Inferior parietal cortex (tissue), 1 donor: Measurements from ENCODE around the gene SLC35B2.

ENCODE experiments used
- DNase-seq: peaks from one replicate; pipeline ENCODE4 v3.0.0-alpha.2; 2016; ENCODE audit errors: extremely low spot score

Gene SLC35B2

GRCh38 chr6:44253307-44254101, 3.8 kb downstream of the SLC35B2 start:
- DNase-seq: no peak

- DNase-seq: no peak
Observed at GRCh38 chr6:44251576-44252524, 5.5 kb downstream of the SLC35B2 start.

- DNase-seq: no peak
Observed at GRCh38 chr6:44250718-44251123, 6.6 kb downstream of the SLC35B2 start.

DNA sequence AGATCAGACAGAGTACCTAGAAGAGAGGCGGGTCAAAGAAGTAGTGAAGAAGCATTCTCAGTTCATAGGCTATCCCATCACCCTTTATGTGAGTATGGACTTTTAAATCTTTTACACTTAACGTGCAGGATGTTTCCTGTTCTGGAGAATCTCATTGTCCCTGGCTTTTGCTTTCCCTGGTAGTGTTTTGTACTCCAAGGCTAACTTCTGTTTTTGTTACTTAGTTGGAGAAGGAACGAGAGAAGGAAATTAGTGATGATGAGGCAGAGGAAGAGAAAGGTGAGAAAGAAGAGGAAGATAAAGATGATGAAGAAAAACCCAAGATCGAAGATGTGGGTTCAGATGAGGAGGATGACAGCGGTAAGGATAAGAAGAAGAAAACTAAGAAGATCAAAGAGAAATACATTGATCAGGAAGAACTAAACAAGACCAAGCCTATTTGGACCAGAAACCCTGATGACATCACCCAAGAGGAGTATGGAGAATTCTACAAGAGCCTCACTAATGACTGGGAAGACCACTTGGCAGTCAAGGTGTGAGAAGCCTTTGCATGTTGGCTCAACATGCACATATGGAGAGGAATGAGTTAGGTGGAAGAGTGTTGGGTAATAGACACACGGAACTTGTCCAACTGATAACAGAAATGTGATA, 7.1 kb downstream of the SLC35B2 start:
- no peak for DNase-seq

DNA sequence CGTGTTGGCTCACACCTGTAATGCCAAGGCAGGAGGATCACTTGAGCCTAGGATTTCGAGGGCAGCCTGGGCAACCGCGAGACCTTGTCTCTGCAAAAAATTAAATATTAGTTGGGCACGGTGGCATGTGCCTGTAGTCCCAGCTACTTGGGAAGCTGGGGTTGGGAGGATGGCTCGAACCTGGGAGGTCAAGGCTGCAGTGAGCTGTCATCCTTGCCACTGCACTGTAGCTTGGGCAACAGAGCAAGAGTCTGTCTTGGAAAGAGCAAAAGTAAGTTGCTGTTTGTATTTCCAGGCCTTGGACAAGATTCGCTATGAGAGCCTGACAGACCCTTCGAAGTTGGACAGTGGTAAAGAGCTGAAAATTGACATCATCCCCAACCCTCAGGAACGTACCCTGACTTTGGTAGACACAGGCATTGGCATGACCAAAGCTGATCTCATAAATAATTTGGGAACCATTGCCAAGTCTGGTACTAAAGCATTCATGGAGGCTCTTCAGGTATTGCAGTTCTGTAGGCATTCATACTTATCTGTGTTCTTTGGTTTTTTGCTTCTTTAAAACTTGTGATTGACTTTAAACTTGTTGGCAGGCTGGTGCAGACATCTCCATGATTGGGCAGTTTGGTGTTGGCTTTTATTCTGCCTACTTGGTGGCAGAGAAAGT, 8.1 kb downstream of the SLC35B2 start:
- DNase-seq: no peak

- DNase-seq: no peak
Observed at GRCh38 chr6:44248579-44248978, 8.7 kb downstream of the SLC35B2 start.

- DNase-seq: peak; percentile 71
Observed at GRCh38 chr6:44247338-44248302, 9.7 kb downstream of the SLC35B2 start.

- peak; percentile 98 for DNase-seq
Observed at GRCh38 chr6:44246663-44247337, 10.5 kb downstream of the SLC35B2 start, which contains the start of gene HSP90AB1. Gene HSP90AB1 (plus strand): TSS chr6:44247101. CDS start chr6:44248630, 1,529 bp downstream.

GRCh38 chr6:44245912-44246662, 11.2 kb downstream of the SLC35B2 start:
- DNase-seq: peak; percentile 77

- DNase-seq: no peak
Observed at GRCh38 chr6:44245391-44245911, 11.9 kb downstream of the SLC35B2 start.

GRCh38 chr6:44243345-44243744, 14.0 kb downstream of the SLC35B2 start:
- DNase-seq: no peak

GRCh38 chr6:44238687-44239350, 18.5 kb downstream of the SLC35B2 start:
- no peak for DNase-seq

- peak; percentile 83 for DNase-seq
Observed at GRCh38 chr6:44237813-44238433, 19.4 kb downstream of the SLC35B2 start.

DNA sequence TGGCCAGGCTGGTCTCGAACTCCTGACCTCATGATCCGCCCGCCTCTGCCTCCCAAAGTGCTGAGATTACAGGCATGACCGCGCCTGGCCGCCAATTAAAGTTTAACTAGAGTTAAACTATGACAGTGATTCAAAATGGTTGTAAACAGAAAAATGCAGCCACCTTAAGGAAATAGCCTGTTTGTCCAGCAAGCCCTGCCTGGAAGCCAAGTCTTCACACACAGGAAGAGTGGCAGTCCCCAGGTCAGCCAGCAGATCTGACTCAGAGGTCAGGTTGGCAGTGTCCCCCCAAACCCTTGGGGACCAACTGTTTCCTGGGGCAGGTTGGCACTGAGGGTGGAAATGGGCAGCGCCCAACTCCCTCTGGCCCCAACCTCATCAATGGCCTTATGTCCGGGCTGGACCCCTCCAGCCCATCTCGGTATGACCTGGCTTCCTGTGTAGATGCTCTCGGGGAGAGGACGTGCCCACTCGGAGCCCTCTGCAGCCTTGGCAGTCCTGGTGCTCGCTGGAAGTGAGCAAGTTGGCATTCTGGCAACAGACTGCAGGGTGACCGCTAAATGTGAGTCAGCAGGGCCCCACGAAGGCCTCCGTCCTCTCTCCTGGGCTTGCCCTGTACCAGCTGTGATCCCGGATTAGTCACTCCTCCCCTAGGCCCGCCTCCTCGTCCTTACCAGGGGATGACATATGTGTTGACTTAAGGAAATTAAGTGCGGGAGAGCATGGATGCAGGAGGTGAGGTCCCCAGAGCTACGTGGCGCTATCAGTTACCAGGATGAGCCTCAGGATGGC, 20.1 kb downstream of the SLC35B2 start:
- peak; percentile 74 for DNase-seq

DNA sequence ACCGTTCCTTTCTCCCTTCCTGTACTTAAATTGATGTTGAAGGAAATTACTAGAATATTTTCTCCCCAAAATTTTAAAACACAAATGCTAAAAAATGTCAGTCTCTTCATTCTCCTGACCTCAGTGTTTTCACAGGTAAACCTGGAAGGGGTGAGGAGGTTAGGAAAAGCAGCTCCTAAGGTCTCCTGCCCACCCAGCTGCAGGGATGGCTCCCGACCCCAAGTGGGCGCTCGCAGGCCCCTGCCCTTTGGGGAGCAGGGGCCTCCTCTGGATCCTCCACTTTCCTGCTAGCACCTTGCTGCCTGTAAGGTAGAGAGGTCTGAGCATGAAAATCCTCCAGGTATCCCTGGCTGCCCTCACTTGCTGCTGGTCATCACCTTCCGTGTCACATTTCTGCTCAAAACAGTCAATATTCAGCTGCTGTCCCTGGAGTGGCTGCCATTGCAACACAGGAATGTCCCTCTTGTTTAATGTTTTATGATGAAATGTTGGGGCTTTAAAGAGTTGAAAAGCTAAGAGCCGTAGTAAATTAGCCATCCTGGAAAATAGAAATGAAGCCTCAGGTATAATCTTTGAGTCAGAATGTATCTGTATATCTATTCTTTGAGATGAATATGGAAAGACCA, 21.3 kb downstream of the SLC35B2 start:
- DNase-seq: no peak

DNA sequence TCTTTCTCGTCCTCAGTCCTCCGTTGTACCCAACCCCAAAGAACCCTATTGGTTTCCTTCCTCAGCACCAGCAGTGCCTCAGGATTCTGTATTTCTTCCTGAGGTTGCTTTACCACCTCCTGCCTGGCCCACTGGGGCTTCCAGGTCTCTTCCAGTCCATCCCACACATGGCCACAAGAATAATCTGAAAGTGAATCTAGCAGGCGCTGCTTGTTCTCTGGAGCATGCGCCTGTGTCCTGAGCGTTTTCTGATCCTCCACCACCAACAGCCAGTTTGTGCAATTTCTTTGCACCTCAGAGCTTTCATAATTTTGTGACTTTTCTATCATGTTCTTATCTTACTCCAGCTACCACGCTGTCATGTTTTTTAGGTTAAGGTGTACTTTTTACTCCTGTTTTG, 22.1 kb downstream of the SLC35B2 start:
- DNase-seq: no peak
